ENCODE measurements around the gene TRAF3.

Gene TRAF3

DNA sequence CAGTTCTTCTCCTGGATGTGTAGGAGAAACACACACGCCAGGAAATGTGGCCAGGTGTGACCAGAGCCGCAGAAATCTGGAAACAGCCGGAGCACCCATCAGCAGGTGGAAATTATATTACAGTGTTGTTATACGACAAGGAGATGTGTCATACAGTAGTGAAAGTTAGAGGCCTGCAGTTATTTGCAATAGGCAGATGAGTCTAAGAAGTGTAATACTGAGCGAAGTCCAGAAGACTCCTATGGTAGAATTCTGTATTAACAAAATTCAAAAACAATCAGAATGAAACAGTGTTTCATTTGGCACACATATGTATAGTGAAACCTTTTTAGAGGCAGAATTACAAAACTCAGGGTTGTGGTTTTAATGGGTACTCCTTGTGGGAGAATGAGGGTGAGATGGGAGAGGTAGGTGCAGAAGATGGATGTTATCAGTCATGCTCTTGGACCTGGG lies 105.9 kb downstream of the TRAF3 start:
- Histone ChIP-seq H3K27ac (ENCODE audit: low read depth, low read length, poor library complexity, severe bottlenecking) (no peak overlapping the region), H4K20me1 (ENCODE audit: insufficient read depth, low read length) (no peaks in the 10 kb centered on the region), H3K9me3 (ENCODE audit: low read length) (no peaks in the 10 kb centered on the region), H2AFZ (ENCODE audit: low read length) (no peak overlapping the region), H3K36me3 (ENCODE audit: insufficient read depth, low read length) (no peaks in the 10 kb centered on the region; the same call in 1 of the 2 replicates), H3K4me1 (ENCODE audit: insufficient read depth, low read length, severe bottlenecking) (no peaks in the 10 kb centered on the region), H3K4me2 (ENCODE audit: low read length) (no peak overlapping the region), H3K9ac (ENCODE audit: low read length) (no peak overlapping the region), H3K4me3 (ENCODE audit: low read depth, low read length, poor library complexity, severe bottlenecking) (no peak overlapping the region), H3F3A (ENCODE audit: insufficient read depth, low read length) (no peaks in the 10 kb centered on the region), H3K79me2 (ENCODE audit: insufficient read depth, low read length) (no peaks in the 10 kb centered on the region), H3K27me3 (ENCODE audit: insufficient read depth, low read length) (no peaks in the 10 kb centered on the region), H3K9me2 (ENCODE audit: low read depth, low read length) (no peaks in the 10 kb centered on the region)
- TF ChIP-seq, protein P1, sequence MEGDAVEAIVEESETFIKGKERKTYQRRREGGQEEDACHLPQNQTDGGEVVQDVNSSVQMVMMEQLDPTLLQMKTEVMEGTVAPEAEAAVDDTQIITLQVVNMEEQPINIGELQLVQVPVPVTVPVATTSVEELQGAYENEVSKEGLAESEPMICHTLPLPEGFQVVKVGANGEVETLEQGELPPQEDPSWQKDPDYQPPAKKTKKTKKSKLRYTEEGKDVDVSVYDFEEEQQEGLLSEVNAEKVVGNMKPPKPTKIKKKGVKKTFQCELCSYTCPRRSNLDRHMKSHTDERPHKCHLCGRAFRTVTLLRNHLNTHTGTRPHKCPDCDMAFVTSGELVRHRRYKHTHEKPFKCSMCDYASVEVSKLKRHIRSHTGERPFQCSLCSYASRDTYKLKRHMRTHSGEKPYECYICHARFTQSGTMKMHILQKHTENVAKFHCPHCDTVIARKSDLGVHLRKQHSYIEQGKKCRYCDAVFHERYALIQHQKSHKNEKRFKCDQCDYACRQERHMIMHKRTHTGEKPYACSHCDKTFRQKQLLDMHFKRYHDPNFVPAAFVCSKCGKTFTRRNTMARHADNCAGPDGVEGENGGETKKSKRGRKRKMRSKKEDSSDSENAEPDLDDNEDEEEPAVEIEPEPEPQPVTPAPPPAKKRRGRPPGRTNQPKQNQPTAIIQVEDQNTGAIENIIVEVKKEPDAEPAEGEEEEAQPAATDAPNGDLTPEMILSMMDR (IDR thresholded peaks at IDR 0.05; ENCODE audit: low read length), result no peak
- TF ChIP-seq EZH2 (IDR thresholded peaks at IDR 0.05; ENCODE audit: borderline replicate concordance, low read length), result no peak

DNA sequence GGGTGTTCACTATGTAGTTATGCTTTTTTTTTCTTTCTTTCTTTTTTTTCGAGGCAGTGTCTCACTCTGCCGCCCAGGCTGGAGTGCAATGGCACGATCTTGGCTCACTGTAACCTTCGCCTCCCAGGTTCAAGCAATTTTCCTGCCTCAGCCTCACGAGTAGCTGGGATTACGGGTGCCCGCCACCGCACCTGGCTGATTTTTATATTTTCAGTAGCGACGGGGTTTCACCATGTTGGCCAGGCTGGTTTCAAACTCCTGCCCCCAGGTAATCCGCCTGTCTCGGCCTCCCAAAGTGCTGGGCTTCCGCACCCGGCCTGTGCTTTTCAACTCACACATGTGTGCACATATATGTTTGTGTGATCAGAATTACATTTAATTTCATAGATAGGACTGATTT lies 106.3 kb downstream of the TRAF3 start:
- no peaks in the 10 kb centered on the region; the same call in 1 of the 2 replicates for H3K36me3 ChIP-seq (ENCODE audit: insufficient read depth, low read length)
- no peaks in the 10 kb centered on the region for H3K4me1 ChIP-seq (ENCODE audit: insufficient read depth, low read length, severe bottlenecking)
- TF ChIP-seq, protein P1 (IDR thresholded peaks at IDR 0.05; ENCODE audit: low read length), result no peak
- TF ChIP-seq EZH2 (IDR thresholded peaks at IDR 0.05; ENCODE audit: borderline replicate concordance, low read length), result no peak
- no peak overlapping the region for H3K9ac ChIP-seq (ENCODE audit: low read length)
- no peak overlapping the region for H3K4me3 ChIP-seq (ENCODE audit: low read depth, low read length, poor library complexity, severe bottlenecking)
- H3K9me2 ChIP-seq (ENCODE audit: low read depth, low read length), result no peaks in the 10 kb centered on the region
- no peaks in the 10 kb centered on the region for H4K20me1 ChIP-seq (ENCODE audit: insufficient read depth, low read length)
- H3K4me2 ChIP-seq (ENCODE audit: low read length), result no peak overlapping the region
- no peaks in the 10 kb centered on the region for H3K79me2 ChIP-seq (ENCODE audit: insufficient read depth, low read length)
- H3K27me3 ChIP-seq (ENCODE audit: insufficient read depth, low read length), result no peaks in the 10 kb centered on the region
- no peak overlapping the region for H3K27ac ChIP-seq (ENCODE audit: low read depth, low read length, poor library complexity, severe bottlenecking)
- H3K9me3 ChIP-seq (ENCODE audit: low read length), result no peaks in the 10 kb centered on the region
- H2AFZ ChIP-seq (ENCODE audit: low read length), result no peak overlapping the region
- H3F3A ChIP-seq (ENCODE audit: insufficient read depth, low read length), result no peaks in the 10 kb centered on the region

DNA sequence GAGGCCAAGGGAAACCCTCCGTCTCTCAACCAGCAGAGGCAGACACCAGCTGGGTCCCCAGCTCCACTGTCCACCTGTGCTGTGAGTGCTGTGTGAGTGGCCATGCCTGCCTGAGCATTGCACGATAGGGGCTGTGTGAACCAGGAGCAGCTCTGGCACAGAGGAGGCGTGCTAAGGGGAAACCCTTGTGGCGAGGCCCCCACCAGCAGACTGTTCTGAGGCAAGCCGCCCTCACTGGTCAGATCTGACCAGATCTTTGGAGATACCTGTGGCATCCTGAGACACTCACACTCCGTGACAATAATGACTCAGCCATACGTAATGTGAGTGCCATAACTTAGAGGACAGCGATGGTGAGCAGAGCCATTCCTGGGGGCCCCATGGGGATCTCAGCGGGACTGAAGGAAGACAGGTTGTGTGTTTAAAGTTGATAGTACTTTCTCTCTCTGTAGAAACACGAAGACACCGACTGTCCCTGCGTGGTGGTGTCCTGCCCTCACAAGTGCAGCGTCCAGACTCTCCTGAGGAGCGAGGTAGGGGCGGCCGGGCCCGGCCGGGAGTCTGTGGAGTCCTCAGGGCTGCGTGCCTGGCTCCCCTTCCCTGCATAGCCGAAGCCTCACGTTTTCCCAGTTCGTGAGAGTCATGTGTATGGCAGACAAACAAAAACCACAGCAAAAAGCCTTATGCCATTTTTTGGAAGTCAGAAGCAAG lies 108.6 kb downstream of the TRAF3 start:
- no peak overlapping the region for H3K27ac ChIP-seq (ENCODE audit: low read depth, low read length, poor library complexity, severe bottlenecking)
- H3K79me2 ChIP-seq (ENCODE audit: insufficient read depth, low read length), result no peaks in the 10 kb centered on the region
- H3K4me2 ChIP-seq (ENCODE audit: low read length), result no peak overlapping the region
- H3K4me3 ChIP-seq (ENCODE audit: low read depth, low read length, poor library complexity, severe bottlenecking), result no peak overlapping the region
- no peaks in the 10 kb centered on the region for H3K9me2 ChIP-seq (ENCODE audit: low read depth, low read length)
- H3F3A ChIP-seq (ENCODE audit: insufficient read depth, low read length), result no peaks in the 10 kb centered on the region
- TF ChIP-seq, protein P1 (IDR thresholded peaks at IDR 0.05; ENCODE audit: low read length), result no peak
- TF ChIP-seq EZH2 (IDR thresholded peaks at IDR 0.05; ENCODE audit: borderline replicate concordance, low read length), result no peak
- no peaks in the 10 kb centered on the region for H3K4me1 ChIP-seq (ENCODE audit: insufficient read depth, low read length, severe bottlenecking)
- H3K9ac ChIP-seq (ENCODE audit: low read length), result no peak overlapping the region
- H3K36me3 ChIP-seq (ENCODE audit: insufficient read depth, low read length), result no peaks in the 10 kb centered on the region
- no peak overlapping the region for H2AFZ ChIP-seq (ENCODE audit: low read length)
- H3K27me3 ChIP-seq (ENCODE audit: insufficient read depth, low read length), result no peaks in the 10 kb centered on the region
- H4K20me1 ChIP-seq (ENCODE audit: insufficient read depth, low read length), result no peaks in the 10 kb centered on the region
- H3K9me3 ChIP-seq (ENCODE audit: low read length), result no peaks in the 10 kb centered on the region

All from OCI-LY1 (cell line).